Tibial artery (tissue), 4 donors: Measurements from ENCODE around the gene KCNJ6.

Experiments
- DNase-seq, 2 donors: peaks; one replicate each; pipeline ENCODE4 v3.0.0-alpha.2; 2019
- H3K27ac ChIP-seq, 2 donors: fragments of 200-600 bp; sonication (generic) in 1 of 2; 1 replicate in 1 of 2; 2 replicates in 1 of 2; pipeline ENCODE4 v1.5.1; 2018 to 2019; ENCODE audit warnings: mild to moderate bottlenecking in 1 of 2
- H3K27me3 ChIP-seq, 2 donors: fragments of 200-600 bp; sonication (generic) in 1 of 2; one replicate each; pipeline versions ENCODE4 v1.5.1 to v1.6.0; 2016 to 2019
- H3K36me3 ChIP-seq, 3 donors: fragments of 200-600 bp; sonication (generic) in 2 of 3; one replicate each; pipeline ENCODE4 v1.5.1; 2016 to 2019; ENCODE audit warnings: mild to moderate bottlenecking in 2 of 3
- H3K4me1 ChIP-seq, 4 donors: fragments of 200-600 bp; sonication (generic) in 2 of 4; 1 replicate in 3 of 4; 2 replicates in 1 of 4; pipeline ENCODE4 v1.5.1; 2016 to 2019
- H3K4me3 ChIP-seq, 2 donors: fragments of 200-600 bp; sonication (generic) in 1 of 2; 1 replicate in 1 of 2; 2 replicates in 1 of 2; pipeline ENCODE4 v1.5.1; 2018 to 2019; ENCODE audit warnings: mild to moderate bottlenecking in 2 of 2
- H3K9me3 ChIP-seq, 3 donors: fragments of 200-600 bp; sonication (generic) in 1 of 3; one replicate each; pipeline ENCODE4 v1.5.1; 2016 to 2019
- intact Hi-C: fragments of 100-400 bp; cut with DNase I; formaldehyde crosslinking; loops from one replicate; pipeline ENCODE4 v1.15.0; 2023; ENCODE audit warnings: low total_unique reads
- TF ChIP-seq, protein P1 (sequence below), 2 experiments: fragments of 200-600 bp in 1 of 2; fragments of 450-650 bp in 1 of 2; IDR thresholded peaks; one replicate each; pipeline ENCODE4 v1.5.1; 2017 to 2019; ENCODE audit warnings: antibody characterized with exemption in 2 of 2, mild to moderate bottlenecking in 1 of 2, moderate library complexity in 1 of 2

KCNJ6 gene

DNA sequence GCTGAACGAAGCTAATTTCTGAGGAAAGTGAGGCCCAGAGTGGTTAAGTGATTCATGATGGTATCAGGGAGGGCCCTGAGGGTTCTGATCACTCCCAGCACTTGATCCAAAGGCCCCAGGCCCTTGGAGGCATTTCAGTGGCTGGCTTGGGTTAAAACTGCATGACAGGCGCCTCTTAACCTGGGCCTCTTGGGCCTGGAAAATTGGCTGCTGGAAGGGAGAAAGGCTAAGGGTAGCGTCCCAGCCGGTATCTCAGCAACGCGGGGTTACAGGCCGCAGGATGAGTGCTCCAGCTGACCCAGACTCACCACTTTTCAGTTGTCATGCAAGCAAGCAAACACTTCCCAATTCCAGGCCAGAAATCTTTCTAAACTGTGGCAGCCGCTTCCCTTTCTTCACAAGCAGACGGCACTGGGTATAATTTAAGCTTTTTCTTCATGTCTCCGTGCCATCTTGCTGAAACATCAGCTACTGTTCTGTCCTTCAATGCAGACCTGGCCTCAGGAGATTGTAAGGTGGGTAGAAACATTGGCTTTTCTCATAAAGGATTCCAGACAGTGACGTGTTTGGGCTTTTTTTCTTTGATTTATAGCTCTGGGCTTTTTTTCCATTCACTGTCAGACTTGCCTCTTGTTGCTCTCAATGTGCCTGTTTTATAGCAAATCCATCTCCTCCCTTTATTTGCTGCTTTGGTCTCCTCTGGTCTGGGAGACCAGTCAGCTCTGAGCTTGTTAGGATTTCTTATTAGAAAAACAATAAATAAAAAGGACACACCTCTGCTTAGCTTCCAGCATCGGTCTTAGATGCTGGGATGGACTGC lies 229.1 kb downstream of the KCNJ6 start:
- no peaks in the 10 kb centered on the region for H3K9me3 ChIP-seq
- no peaks in the 10 kb centered on the region for H3K27me3 ChIP-seq
- DNase-seq, result no peak
- no peak overlapping the region for H3K27ac ChIP-seq
- TF ChIP-seq, protein P1, sequence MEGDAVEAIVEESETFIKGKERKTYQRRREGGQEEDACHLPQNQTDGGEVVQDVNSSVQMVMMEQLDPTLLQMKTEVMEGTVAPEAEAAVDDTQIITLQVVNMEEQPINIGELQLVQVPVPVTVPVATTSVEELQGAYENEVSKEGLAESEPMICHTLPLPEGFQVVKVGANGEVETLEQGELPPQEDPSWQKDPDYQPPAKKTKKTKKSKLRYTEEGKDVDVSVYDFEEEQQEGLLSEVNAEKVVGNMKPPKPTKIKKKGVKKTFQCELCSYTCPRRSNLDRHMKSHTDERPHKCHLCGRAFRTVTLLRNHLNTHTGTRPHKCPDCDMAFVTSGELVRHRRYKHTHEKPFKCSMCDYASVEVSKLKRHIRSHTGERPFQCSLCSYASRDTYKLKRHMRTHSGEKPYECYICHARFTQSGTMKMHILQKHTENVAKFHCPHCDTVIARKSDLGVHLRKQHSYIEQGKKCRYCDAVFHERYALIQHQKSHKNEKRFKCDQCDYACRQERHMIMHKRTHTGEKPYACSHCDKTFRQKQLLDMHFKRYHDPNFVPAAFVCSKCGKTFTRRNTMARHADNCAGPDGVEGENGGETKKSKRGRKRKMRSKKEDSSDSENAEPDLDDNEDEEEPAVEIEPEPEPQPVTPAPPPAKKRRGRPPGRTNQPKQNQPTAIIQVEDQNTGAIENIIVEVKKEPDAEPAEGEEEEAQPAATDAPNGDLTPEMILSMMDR (IDR thresholded peaks at IDR 0.05), result no peak
- H3K4me3 ChIP-seq, result no peak overlapping the region
- H3K4me1 ChIP-seq, result peaks cover 0 to 15% (median 6%) of the 10 kb centered on the region in 4 donors
- no peaks in the 10 kb centered on the region for H3K36me3 ChIP-seq
- intact Hi-C loops, result no loop called here

DNA sequence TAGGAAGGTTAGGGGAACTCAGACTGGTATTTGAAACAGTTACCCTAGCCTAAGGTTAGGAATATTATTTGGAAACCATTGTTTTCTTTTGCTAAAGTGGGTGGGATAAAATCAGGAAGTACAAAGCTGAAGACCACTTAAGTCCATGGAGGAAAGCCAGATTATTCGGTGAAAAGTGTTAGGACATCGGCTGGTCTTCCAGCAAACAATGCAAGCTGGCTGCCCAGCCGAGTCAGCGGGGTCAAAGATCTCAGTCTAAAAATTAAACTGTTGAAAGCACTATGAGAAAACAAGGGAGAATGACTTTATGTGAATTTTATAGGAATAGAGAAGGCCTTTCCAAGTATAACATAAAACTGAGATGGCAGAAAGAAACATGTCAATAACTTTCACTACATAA lies 231.7 kb downstream of the KCNJ6 start:
- no peaks in the 10 kb centered on the region for H3K27me3 ChIP-seq
- H3K4me3 ChIP-seq, result no peak overlapping the region
- H3K27ac ChIP-seq, result no peak overlapping the region
- peaks cover 0 to 15% (median 6%) of the 10 kb centered on the region in 4 donors for H3K4me1 ChIP-seq
- DNase-seq, result no peak
- no peaks in the 10 kb centered on the region for H3K36me3 ChIP-seq
- no peaks in the 10 kb centered on the region for H3K9me3 ChIP-seq
- TF ChIP-seq, protein P1 (IDR thresholded peaks at IDR 0.05), result no peak
- intact Hi-C loops, result no loop called here

DNA sequence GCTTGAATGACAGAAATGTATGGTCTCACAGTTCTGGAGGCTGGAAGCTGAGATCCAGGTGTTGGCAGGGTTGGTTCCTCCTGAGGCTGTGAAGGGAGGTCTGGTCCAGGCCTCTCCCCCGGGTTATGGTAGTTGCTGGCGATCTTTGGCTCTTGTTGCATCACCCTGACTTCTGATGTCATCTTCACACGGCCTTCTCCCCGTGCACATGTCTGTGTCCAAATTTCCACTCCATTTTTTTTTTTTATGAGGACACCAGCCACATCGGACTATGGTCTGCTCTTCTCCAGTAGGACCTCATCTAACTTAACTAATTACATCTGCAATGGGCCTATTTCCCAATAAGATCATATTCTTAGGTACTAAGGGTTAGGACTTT lies 232.2 kb downstream of the KCNJ6 start:
- DNase-seq, result no peak
- H3K4me1 ChIP-seq, result peaks cover 0 to 15% (median 6%) of the 10 kb centered on the region in 4 donors
- H3K9me3 ChIP-seq, result no peaks in the 10 kb centered on the region
- no peak overlapping the region for H3K4me3 ChIP-seq
- no peaks in the 10 kb centered on the region for H3K36me3 ChIP-seq
- TF ChIP-seq, protein P1 (IDR thresholded peaks at IDR 0.05), result no peak
- H3K27ac ChIP-seq, result no peak overlapping the region
- no peaks in the 10 kb centered on the region for H3K27me3 ChIP-seq
- intact Hi-C loops, result no loop called here

DNA sequence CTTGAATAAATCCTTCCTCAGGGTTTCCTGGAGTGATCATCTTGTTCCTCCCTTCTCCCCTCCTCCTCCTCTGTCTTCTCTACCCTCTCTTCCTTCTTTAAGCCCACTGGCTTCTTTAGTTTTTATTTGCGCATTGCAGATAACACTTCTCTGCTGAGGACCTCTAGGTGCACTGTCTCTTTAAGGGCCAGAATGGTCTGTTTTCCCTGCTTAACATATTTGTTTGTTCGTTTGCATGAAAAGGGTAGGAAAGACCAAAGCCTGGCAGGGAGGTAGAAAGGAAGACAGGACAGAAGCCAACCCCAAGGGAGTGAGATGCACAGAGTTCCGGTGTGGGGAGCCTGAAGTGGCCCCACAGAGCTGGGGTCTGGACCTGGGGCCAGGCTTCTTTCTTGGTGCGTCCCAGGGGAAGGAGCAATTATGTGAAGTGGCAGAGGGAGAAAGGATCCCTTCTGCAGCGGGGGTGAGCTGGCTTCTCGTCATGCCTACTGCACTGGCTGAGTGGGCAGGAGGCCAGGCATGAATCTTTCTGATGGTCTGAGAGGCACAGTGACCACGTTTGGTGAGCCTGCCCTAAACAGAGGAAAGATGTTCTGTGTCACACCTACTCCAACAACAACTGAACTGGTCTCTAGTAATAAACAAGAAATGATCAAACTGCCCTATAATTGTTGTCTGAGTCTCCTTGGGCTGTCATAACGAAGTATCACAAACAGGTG lies 232.7 kb downstream of the KCNJ6 start:
- Histone ChIP-seq H3K9me3 (no peaks in the 10 kb centered on the region), H3K36me3 (no peaks in the 10 kb centered on the region), H3K4me1 (peaks cover 0 to 15% (median 6%) of the 10 kb centered on the region in 4 donors), H3K4me3 (no peak overlapping the region), H3K27ac (no peak overlapping the region), H3K27me3 (no peaks in the 10 kb centered on the region)
- intact Hi-C loops, result no loop called here
- DNase-seq, result no peak
- TF ChIP-seq, protein P1 (IDR thresholded peaks at IDR 0.05), result no peak

DNA sequence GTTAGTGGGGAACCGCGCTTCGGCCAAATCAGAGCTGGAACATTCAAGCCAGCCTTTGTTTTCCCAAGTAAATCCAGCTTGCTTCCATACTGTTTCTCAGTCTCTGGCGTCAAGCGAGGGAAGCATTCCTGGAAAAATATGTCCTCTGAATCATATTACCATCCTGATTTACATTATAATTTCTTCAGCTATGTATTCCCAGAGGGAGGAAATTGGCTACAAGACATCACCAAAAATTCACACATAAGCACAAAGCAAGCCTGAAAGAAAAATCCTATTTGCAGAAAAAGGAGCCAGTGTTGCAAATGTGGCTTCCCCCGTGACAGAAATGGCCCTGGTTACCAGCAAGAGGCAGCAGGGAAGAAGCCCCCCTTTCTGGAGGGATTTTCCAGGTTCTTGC lies 233.3 kb downstream of the KCNJ6 start:
- no peaks in the 10 kb centered on the region for H3K27me3 ChIP-seq
- peaks cover 0 to 15% (median 6%) of the 10 kb centered on the region in 4 donors for H3K4me1 ChIP-seq
- no peak overlapping the region for H3K27ac ChIP-seq
- H3K9me3 ChIP-seq, result no peaks in the 10 kb centered on the region
- no peaks in the 10 kb centered on the region for H3K36me3 ChIP-seq
- intact Hi-C loops, result no loop called here
- H3K4me3 ChIP-seq, result no peak overlapping the region
- no peak for DNase-seq
- TF ChIP-seq, protein P1 (IDR thresholded peaks at IDR 0.05), result no peak
